ENCODE data around the gene EEF1A2.

The EEF1A2 gene

DNA sequence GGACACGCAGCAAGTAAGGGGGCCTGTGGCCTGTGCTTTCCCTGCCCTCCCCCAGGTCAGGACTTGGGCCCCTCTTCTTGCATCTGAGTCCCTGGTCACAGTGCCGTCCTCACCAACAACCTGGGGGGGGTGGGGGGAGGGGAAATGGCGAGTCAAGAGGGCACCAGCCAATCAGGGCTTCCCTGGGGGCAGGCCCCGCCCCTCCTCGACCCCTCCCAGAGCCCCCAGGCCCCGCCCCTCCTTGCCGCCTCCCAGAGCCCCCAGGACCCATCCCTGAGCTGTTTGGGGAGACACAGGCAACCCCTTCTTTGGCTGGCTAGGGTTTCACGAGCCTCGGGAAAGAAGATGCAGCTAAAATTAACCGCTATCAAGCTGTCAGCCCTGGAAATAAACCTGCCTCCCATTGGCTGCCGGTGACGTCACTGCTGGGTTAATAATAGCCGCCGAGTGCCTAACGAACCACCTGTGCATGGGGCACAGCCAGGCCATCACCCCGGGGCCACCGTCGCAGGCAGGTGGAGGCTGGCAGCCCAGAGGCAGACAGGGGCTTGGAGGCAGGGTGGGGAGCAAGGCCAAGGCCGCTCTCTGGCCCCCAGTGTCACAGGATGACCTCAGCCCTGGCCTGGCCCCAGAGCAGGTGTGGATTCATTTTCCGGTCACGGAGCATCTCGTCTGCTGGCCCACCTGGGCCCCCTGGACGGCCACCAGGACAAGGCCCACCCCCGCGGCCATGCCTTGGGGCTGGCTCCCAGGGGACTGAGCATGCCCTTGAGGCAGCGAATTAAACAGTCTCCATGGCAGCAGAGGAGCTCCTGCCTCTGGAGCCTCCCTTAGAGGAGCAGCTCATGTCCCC lies 3.2 kb upstream of the EEF1A2 start (continued):
- no peak for TF ChIP-seq TSHZ2 (CRISPR knock-in tag; IDR thresholded peaks at IDR 0.05)

GRCh38 chr20:63500902-63501817 lies 2.3 kb upstream of the EEF1A2 start:
- TF ChIP-seq ISL1 (CRISPR knock-in tag; IDR thresholded peaks at IDR 0.05) = no peak
- TF ChIP-seq ZFP30 (CRISPR knock-in tag; IDR thresholded peaks at IDR 0.05) = no peak
- no peak for TF ChIP-seq CSDC2 (CRISPR knock-in tag; IDR thresholded peaks at IDR 0.05)
- no peak for TF ChIP-seq SNAI2 (CRISPR knock-in tag; IDR thresholded peaks at IDR 0.05)
- no peak for TF ChIP-seq ZFP3 (CRISPR knock-in tag; IDR thresholded peaks at IDR 0.05)
- no peak for TF ChIP-seq GLIS3 (CRISPR knock-in tag; IDR thresholded peaks at IDR 0.05)
- TF ChIP-seq ZNF565 (CRISPR knock-in tag; conservative IDR thresholded peaks at IDR 0.05; ENCODE audit: low read depth) = no peak
- no peak for TF ChIP-seq POU6F1 (CRISPR knock-in tag; IDR thresholded peaks at IDR 0.05; ENCODE audit: borderline replicate concordance, low read depth)
- no peak for TF ChIP-seq OSR1 (CRISPR knock-in tag; IDR thresholded peaks at IDR 0.05)
- no peak for TF ChIP-seq PPARA (CRISPR knock-in tag; IDR thresholded peaks at IDR 0.05; ENCODE audit: borderline replicate concordance)
- no peak for ATAC-seq

DNA sequence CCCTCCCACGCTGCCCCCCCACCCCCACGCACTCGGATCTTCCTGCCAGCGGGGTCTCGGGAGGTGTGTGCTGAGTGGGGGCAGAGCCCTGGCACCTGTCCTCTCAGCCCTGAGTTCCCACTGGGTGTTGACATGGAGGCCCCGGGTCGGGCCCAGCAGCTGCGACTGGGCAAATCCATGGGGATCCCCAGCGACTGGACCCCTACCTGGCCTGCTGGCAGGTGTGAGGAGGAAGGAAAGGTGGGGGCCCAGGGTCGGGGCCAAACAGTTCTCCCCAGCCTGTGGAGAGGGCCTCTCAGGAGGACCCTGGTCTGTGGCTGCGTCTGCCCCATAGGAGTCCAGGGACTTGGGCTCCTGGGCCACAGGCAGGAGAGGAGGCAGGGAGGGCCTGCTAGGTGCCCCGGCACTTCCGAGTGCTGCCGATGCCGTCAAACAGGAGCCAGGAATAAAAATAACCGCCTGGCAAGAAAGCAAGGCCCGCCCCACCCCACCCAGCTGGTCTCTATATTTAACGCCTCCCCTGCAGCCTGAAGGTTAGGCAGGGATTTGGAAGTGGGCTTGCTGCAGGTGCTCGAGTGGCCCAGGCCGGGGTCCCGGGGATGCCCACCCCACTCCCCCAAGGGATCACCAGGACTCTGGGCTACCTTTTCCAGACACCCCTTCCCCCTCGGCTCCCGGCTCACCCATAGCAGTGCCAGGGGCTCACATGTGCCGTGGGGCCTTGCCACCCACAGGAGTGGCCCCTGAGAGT lies 1.4 kb upstream of the EEF1A2 start:
- no peak for ATAC-seq
- no peak for TF ChIP-seq BACH2 (CRISPR knock-in tag; IDR thresholded peaks at IDR 0.05; ENCODE audit: borderline replicate concordance)
- TF ChIP-seq ZC3H10 (CRISPR knock-in tag; IDR thresholded peaks at IDR 0.05) = no peak
- no peak for TF ChIP-seq GLIS3 (CRISPR knock-in tag; IDR thresholded peaks at IDR 0.05)
- no peak for TF ChIP-seq ESRRG (CRISPR knock-in tag; IDR thresholded peaks at IDR 0.05)
- no peak for TF ChIP-seq ISL1 (CRISPR knock-in tag; IDR thresholded peaks at IDR 0.05)
- no peak for TF ChIP-seq ZNF8 (CRISPR knock-in tag; IDR thresholded peaks at IDR 0.05)
- no peak for TF ChIP-seq ZFP30 (CRISPR knock-in tag; IDR thresholded peaks at IDR 0.05)
- TF ChIP-seq TOX (CRISPR knock-in tag; IDR thresholded peaks at IDR 0.05; ENCODE audit: borderline replicate concordance) = no peak
- no peak for TF ChIP-seq CREB5 (CRISPR knock-in tag; IDR thresholded peaks at IDR 0.05; ENCODE audit: low read depth)
- no peak for TF ChIP-seq PATZ1 (CRISPR knock-in tag; IDR thresholded peaks at IDR 0.05; ENCODE audit: borderline replicate concordance)
- TF ChIP-seq TCF4 (CRISPR knock-in tag; IDR thresholded peaks at IDR 0.05; ENCODE audit: borderline replicate concordance) = no peak
- no peak for TF ChIP-seq ZNF70 (CRISPR knock-in tag; IDR thresholded peaks at IDR 0.05)
- no peak for TF ChIP-seq PPARA (CRISPR knock-in tag; IDR thresholded peaks at IDR 0.05; ENCODE audit: borderline replicate concordance)
- no peak for TF ChIP-seq ARNTL (CRISPR knock-in tag; IDR thresholded peaks at IDR 0.05; ENCODE audit: borderline replicate concordance, low read depth)
- TF ChIP-seq CSDC2 (CRISPR knock-in tag; IDR thresholded peaks at IDR 0.05) = no peak
- TF ChIP-seq OSR1 (CRISPR knock-in tag; IDR thresholded peaks at IDR 0.05) = no peak
- TF ChIP-seq TSHZ2 (CRISPR knock-in tag; IDR thresholded peaks at IDR 0.05) = no peak
- TF ChIP-seq CSRNP3 (CRISPR knock-in tag; IDR thresholded peaks at IDR 0.05) = no peak

Measured in SK-N-SH treated with all-trans-retinoic acid at 6 μM for 48 hours (cell line).